Uterus (tissue), 4 donors: ENCODE data around the gene LHPP. TPM values are rescaled to one million over a fixed set of nuclear protein-coding genes. Genes with fewer than 3 reads are reported as not detected.

ENCODE experiments used
- DNase-seq, 2 donors: peaks; one replicate each; pipeline ENCODE4 v3.0.0-alpha.2; 2019 to 2020
- H3K27ac ChIP-seq, 2 donors: fragments of 200-600 bp; sonication (generic); 1 replicate in 1 of 2; 2 replicates in 1 of 2; pipeline ENCODE4 v1.5.1; 2016 to 2018
- H3K27me3 ChIP-seq, 2 donors: fragments of 200-600 bp; sonication (generic); one replicate each; pipeline ENCODE4 v1.5.1; 2018 to 2019; ENCODE audit warnings: control low read depth in 1 of 2
- H3K36me3 ChIP-seq, 2 donors: fragments of 200-600 bp; sonication (generic); one replicate each; pipeline ENCODE4 v1.5.1; 2019; ENCODE audit warnings: control low read depth in 1 of 2
- H3K4me1 ChIP-seq, 2 donors: fragments of 200-600 bp; sonication (generic); one replicate each; pipeline ENCODE4 v1.5.1; 2018 to 2019; ENCODE audit warnings: control low read depth in 1 of 2
- H3K4me3 ChIP-seq, 2 donors: fragments of 200-600 bp; sonication (generic); 1 replicate in 1 of 2; 2 replicates in 1 of 2; pipeline ENCODE4 v1.5.1; 2018 to 2019; ENCODE audit warnings: mild to moderate bottlenecking in 1 of 2
- H3K9me3 ChIP-seq, 2 donors: fragments of 200-600 bp; sonication (generic); one replicate each; pipeline ENCODE4 v1.5.1; 2019; ENCODE audit warnings: control low read depth in 1 of 2
- POLR2A ChIP-seq, 2 donors: fragments of 450-650 bp; IDR thresholded peaks; one replicate each; pipeline ENCODE4 v1.6.1; 2016; ENCODE audit warnings: antibody characterized with exemption in 2 of 2, mild to moderate bottlenecking in 1 of 2, moderate library complexity in 1 of 2
- intact Hi-C: fragments of 100-400 bp; cut with DNase I; formaldehyde crosslinking; loops from one replicate; pipeline ENCODE4 v1.15.1; 2023; ENCODE audit warnings: low total_unique reads
- total RNA-seq, 4 donors: library from RNA; depleted of rRNA in 3 of 4; stranded (reverse); fragments of >200 nt in 3 of 4; gene quantifications; one replicate each; pipeline versions ENCODE4 v1.1.0 to v1.2.4, GENCODE V29; 2014 to 2023
- TF ChIP-seq, protein P1 (sequence below), 4 experiments: fragments of 200-600 bp in 2 of 4; fragments of 450-650 bp in 2 of 4; sonication (generic) in 2 of 4; IDR thresholded peaks; one replicate each; pipeline ENCODE4 v1.5.1; 2016 to 2019; ENCODE audit warnings: antibody characterized with exemption in 4 of 4, mild to moderate bottlenecking in 2 of 4, moderate library complexity in 1 of 4
- donor health status: DM: yes; HTN: yes; CAD: no.

The LHPP gene
- total RNA-seq, 4 donors from 2014 or later: 0.51 to 23.2 (median 15.3) TPM; not detected in 1

DNA sequence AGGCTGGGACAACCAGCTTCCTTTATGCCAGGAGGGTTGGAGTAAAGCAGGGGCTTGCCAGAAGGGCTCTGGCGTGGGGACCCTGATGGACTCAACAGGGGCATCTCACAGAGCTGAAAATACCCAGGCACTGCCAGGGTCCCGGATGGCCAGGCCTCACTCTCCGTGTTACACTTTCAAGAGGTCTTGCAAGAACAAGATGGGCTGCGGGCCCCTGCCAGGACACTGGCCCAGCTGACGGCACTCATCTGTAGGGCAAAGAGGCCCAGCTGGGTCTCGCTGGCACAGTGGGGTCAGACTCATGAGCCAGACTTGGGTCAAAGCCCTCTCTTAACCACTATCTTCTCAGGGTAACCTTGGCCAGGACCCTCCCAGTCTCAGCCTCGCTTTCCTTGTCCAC is 191.7 kb downstream of the LHPP start:
- Histone ChIP-seq H3K27me3 (no peaks in the 10 kb centered on the region), H3K4me1 (peaks cover 9 to 15% of the 10 kb centered on the region in 2 donors), H3K27ac (peak overlapping the region; percentile 60 to 66), H3K4me3 (no peak overlapping the region), H3K36me3 (no peaks in the 10 kb centered on the region), H3K9me3 (no peaks in the 10 kb centered on the region)
- intact Hi-C loops: no loop called here
- TF ChIP-seq, protein P1, sequence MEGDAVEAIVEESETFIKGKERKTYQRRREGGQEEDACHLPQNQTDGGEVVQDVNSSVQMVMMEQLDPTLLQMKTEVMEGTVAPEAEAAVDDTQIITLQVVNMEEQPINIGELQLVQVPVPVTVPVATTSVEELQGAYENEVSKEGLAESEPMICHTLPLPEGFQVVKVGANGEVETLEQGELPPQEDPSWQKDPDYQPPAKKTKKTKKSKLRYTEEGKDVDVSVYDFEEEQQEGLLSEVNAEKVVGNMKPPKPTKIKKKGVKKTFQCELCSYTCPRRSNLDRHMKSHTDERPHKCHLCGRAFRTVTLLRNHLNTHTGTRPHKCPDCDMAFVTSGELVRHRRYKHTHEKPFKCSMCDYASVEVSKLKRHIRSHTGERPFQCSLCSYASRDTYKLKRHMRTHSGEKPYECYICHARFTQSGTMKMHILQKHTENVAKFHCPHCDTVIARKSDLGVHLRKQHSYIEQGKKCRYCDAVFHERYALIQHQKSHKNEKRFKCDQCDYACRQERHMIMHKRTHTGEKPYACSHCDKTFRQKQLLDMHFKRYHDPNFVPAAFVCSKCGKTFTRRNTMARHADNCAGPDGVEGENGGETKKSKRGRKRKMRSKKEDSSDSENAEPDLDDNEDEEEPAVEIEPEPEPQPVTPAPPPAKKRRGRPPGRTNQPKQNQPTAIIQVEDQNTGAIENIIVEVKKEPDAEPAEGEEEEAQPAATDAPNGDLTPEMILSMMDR (IDR thresholded peaks at IDR 0.05): no peak
- TF ChIP-seq POLR2A (IDR thresholded peaks at IDR 0.05): no peak
- DNase-seq: no peak

DNA sequence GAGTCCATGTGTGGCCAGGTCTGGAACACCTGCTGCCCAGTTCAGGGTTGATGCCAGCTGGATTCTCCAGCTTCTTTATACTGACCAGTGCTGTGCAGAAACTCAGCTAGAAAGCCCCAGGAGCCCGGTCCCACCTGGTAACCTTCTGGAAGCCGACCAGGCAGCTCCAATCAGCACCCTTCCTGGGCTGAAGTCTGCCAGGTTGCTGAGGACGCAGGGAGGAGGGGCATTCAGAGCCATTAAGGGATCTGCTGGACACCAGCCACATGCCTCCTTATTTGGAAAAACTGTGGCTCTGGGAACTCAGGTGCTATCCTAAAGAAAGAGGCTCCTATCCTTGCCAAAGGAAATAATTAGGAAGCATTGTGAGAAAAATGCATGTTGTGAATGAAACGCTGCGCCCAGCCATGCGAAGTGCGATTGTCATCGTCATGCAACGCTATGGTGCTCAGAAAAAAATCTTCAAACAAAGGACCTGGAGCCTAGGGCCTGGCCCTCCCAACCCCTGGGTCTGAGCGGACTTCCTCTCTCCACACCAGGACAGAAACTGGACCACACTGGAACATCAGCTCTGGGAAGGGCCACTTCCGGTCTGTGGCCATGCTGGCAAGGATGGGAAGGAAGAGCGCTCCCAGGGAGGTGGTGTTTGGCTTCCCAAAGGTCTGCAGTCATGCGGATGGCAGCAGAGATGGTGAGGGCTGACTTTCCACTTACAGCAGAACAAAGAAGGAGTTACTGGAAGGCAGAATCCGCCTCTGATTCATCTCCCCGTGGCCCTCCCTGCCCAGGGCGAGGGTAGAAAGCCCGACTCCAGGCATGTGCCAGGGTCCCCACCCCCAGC is 192.4 kb downstream of the LHPP start:
- TF ChIP-seq, protein P1 (IDR thresholded peaks at IDR 0.05): no peak
- TF ChIP-seq POLR2A (IDR thresholded peaks at IDR 0.05): no peak
- H3K9me3 ChIP-seq: no peaks in the 10 kb centered on the region
- H3K4me1 ChIP-seq: peaks cover 2 to 10% of the 10 kb centered on the region in 2 donors
- peak overlapping the region; percentile 61 to 66 for H3K27ac ChIP-seq
- intact Hi-C loops: no loop called here
- no peaks in the 10 kb centered on the region for H3K36me3 ChIP-seq
- no peak overlapping the region for H3K4me3 ChIP-seq
- peak in 1 of 2 donors; percentile 66 for DNase-seq
- no peaks in the 10 kb centered on the region for H3K27me3 ChIP-seq

DNA sequence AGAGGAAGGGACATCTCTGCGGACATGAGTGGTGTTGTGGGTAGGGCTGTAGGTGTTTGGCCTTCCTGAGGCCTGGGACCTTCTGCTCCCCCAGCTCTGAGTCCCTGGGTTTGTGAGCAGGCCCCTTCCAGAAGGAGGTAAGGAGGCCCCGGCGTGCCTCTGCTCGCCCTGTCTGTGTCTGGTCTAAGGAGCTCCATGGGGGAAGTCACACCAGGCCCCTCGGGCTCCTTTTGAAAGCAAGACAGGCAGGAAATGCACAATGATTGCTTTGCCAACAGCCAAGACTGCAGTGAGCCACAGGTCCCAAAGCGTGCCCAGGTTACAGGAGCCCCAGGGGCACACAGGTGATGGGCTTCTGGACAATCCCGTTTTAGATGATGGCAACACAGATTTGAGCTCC is 193.1 kb downstream of the LHPP start:
- Histone ChIP-seq H3K4me1 (peaks cover 0 to 3% of the 10 kb centered on the region in 2 donors), H3K27ac (peak overlapping the region; percentile 61 to 66), H3K9me3 (no peaks in the 10 kb centered on the region), H3K4me3 (no peak overlapping the region), H3K36me3 (no peaks in the 10 kb centered on the region), H3K27me3 (no peaks in the 10 kb centered on the region)
- DNase-seq: no peak
- TF ChIP-seq, protein P1 (IDR thresholded peaks at IDR 0.05): no peak
- TF ChIP-seq POLR2A (IDR thresholded peaks at IDR 0.05): no peak
- intact Hi-C loops: no loop called here

DNA sequence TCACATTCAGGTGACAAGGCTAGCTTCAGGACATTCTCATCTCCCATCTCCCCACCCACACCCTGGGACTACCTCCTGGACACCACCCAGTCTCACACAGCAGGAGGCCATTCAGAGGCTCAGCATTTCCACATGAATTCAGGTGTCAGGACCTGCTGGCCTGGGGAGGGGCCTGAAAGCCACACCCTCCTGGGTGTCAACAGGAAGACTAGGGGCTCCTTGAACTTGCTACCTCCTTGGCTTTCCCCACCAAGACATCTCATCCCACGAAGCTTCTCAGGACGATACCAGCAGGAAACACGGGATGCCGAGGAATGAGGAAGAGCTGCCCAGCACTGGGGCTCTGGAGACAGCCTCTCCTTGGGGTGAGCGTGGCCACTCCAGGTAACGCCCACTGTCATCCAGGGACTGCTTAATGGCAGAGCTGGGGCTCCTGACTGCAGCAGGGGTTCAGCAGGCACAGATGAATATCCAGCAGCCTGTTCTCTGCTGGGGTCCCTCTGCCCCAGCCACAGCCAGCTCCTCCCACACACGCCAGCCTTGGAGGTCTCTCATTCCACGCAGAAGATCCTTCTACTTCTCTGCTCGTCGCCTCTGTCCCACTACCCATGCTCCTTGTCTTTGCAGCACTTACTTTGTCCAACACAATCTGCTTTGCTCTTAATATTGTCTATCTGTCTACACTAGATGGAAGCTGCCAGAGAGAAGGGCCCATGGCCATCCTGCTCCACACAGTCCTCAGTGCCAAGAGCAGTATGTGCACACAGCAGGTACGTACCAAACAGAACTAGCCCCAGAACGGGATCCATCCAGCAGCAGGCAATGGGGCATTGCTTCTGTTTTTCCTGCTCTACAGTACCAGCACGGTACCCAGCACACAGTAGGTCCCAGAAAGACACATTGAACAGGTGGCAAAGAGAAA is 193.8 kb downstream of the LHPP start:
- H3K9me3 ChIP-seq: no peaks in the 10 kb centered on the region
- DNase-seq: no peak
- intact Hi-C loops: no loop called here
- no peaks in the 10 kb centered on the region for H3K36me3 ChIP-seq
- H3K4me3 ChIP-seq: no peak overlapping the region
- H3K27me3 ChIP-seq: no peaks in the 10 kb centered on the region
- H3K4me1 ChIP-seq: no peaks in the 10 kb centered on the region
- peak overlapping the region in 1 of 2 donors; percentile 66 for H3K27ac ChIP-seq
- TF ChIP-seq, protein P1 (IDR thresholded peaks at IDR 0.05): no peak
- no peak for TF ChIP-seq POLR2A (IDR thresholded peaks at IDR 0.05)
